NT2/D1 (cell line): ENCODE measurements around the gene SOCS3.

Experiments used
- SUZ12 ChIP-seq: IDR thresholded peaks from 2 replicates; pipeline ENCODE4 v1.6.1; 2011; ENCODE audit not compliant: insufficient read length, insufficient read depth; ENCODE audit errors: extremely low read depth
- YY1 ChIP-seq: IDR thresholded peaks from 2 replicates; pipeline ENCODE4 v1.6.1; 2011; ENCODE audit not compliant: insufficient read length, insufficient read depth
- ZNF274 ChIP-seq: IDR thresholded peaks from 2 replicates; pipeline ENCODE4 v1.6.1; 2011; ENCODE audit warnings: mild to moderate bottlenecking, low read depth, low read length

- TF ChIP-seq ZNF274 = no peak
- TF ChIP-seq SUZ12 = no peak
- TF ChIP-seq YY1 = no peak
Observed at GRCh38 chr17:78396441-78397337, 36.8 kb upstream of the SOCS3 start.
